Measurements from ENCODE around the gene YLPM1.

YLPM1 gene

DNA sequence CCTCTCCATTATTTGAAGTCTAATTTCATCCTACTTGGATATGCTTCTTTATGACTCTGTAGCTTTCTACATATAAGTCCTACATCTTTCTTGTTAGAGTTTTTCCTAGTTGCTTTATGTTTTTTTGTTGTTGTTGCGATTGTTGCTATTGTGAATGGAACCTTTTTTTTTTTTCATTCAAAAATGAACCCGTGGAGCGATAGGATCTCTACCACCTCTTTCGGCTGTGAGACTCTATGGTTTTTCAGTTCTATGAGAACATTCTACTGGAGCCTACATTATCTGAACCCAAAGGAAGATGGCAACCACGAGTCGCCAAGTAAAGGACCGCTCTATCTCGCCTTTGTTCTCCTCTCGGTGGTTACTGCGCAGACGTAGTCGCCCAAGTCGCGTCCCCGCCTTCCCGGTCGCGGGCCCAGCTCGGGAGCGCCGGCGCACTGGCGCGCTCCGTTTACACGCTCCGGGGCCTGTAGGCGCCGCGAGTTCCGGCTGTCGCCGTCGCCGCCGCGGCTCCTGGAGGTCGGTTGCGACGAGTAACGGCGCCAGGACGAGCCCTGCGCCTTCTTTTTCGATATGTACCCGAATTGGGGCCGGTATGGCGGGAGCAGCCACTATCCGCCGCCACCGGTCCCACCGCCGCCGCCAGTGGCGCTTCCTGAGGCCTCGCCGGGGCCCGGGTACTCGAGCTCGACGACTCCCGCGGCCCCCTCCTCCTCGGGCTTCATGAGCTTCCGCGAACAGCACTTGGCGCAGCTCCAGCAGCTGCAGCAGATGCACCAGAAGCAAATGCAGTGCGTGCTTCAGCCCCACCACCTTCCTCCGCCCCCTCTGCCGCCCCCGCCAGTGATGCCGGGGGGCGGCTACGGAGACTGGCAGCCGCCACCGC lies at the start of gene YLPM1:
TSS of gene YLPM1 (plus strand) at position 400 of the 886 bp plus-strand sequence. CDS start at position 574, 174 bp downstream.
- peak within 1 kb of the TSS; percentile 86 to 96 for H3K4me3 ChIP-seq
- peak; percentile 43 for TF ChIP-seq CTCF (IDR thresholded peaks at IDR 0.05)
- peak; percentile 88 to 95 for DNase-seq
- no peaks in the 10 kb centered on the region for H3K9me3 ChIP-seq
- peaks cover 0 to 47% (median 14%) of the 10 kb centered on the region in 4 donors for H3K4me1 ChIP-seq
- H3K27ac ChIP-seq = peak within 1 kb of the TSS; percentile 91
- intact Hi-C loops (cut with DNase I; ENCODE audit: low total_unique reads) = no loop called here
- peaks cover 0 to 3% (median 0%) of the 10 kb centered on the region in 3 donors for H3K36me3 ChIP-seq
- no peaks in the 10 kb centered on the region for H3K27me3 ChIP-seq

GRCh38 chr14:74713395-74713735 lies 49.8 kb upstream of the YLPM1 start:
- H3K9me3 ChIP-seq = no peaks in the 10 kb centered on the region
- no peaks in the 10 kb centered on the region for H3K27me3 ChIP-seq
- DNase-seq = no peak
- peak overlapping the region; percentile 81 to 88 for H3K27ac ChIP-seq
- intact Hi-C loops (cut with DNase I; ENCODE audit: low total_unique reads) = loop anchor here (5.0 kb wide), 1 partner anchor 211 kb away; no protein-coding TSS in a partner anchor
- H3K4me1 ChIP-seq = peaks cover 0 to 36% (median 24%) of the 10 kb centered on the region in 4 donors
- H3K4me3 ChIP-seq = peak overlapping the region; percentile 80 to 88
- no peak for TF ChIP-seq CTCF (IDR thresholded peaks at IDR 0.05)
- peaks cover 15 to 26% (median 19%) of the 10 kb centered on the region in 3 donors for H3K36me3 ChIP-seq

- no peak for DNase-seq
- H3K36me3 ChIP-seq = peaks cover 40 to 77% (median 56%) of the 10 kb centered on the region in 3 donors
- no peaks in the 10 kb centered on the region for H3K4me1 ChIP-seq
- no peak for TF ChIP-seq CTCF (IDR thresholded peaks at IDR 0.05)
- H3K4me3 ChIP-seq = no peak overlapping the region
- H3K27me3 ChIP-seq = no peaks in the 10 kb centered on the region
- no peaks in the 10 kb centered on the region for H3K9me3 ChIP-seq
- no peak overlapping the region for H3K27ac ChIP-seq
- intact Hi-C loops (cut with DNase I; ENCODE audit: low total_unique reads) = no loop called here
Observed at GRCh38 chr14:74720526-74720925, 42.6 kb upstream of the YLPM1 start.

GRCh38 chr14:74723134-74723533 lies 40.0 kb upstream of the YLPM1 start:
- Histone ChIP-seq H3K4me1 (no peaks in the 10 kb centered on the region), H3K27me3 (no peaks in the 10 kb centered on the region), H3K9me3 (no peaks in the 10 kb centered on the region), H3K36me3 (peaks cover 27 to 65% (median 45%) of the 10 kb centered on the region in 3 donors), H3K27ac (no peak overlapping the region), H3K4me3 (no peak overlapping the region)
- DNase-seq = no peak
- TF ChIP-seq CTCF (IDR thresholded peaks at IDR 0.05) = no peak
- intact Hi-C loops (cut with DNase I; ENCODE audit: low total_unique reads) = no loop called here

GRCh38 chr14:74732387-74732786 lies 30.7 kb upstream of the YLPM1 start:
- H3K27ac ChIP-seq = no peak overlapping the region
- H3K9me3 ChIP-seq = no peaks in the 10 kb centered on the region
- no peak for DNase-seq
- no peaks in the 10 kb centered on the region for H3K27me3 ChIP-seq
- peaks cover 53 to 61% (median 53%) of the 10 kb centered on the region in 3 donors for H3K36me3 ChIP-seq
- intact Hi-C loops (cut with DNase I; ENCODE audit: low total_unique reads) = no loop called here
- H3K4me1 ChIP-seq = no peaks in the 10 kb centered on the region
- H3K4me3 ChIP-seq = no peak overlapping the region
- TF ChIP-seq CTCF (IDR thresholded peaks at IDR 0.05) = no peak
